HepG2 (cell line): Measurements from ENCODE around the gene IQSEC1. TPM values are rescaled to one million over a fixed set of nuclear protein-coding genes. Genes with fewer than 3 reads are reported as not detected.

ENCODE experiments used
- ATAC-seq: fragments of 200-7000 bp; cut with Tn5 transposase; 3 replicates; pipeline ENCODE4 v1.9.1; 2020; ENCODE audit warnings: mild to moderate bottlenecking, moderate library complexity
- BruUV-seq: library from RNA; stranded (reverse); fragments of 400-500 nt; replicated peaks from 2 replicates; lab custom pipeline; 2021; lab: Mats Ljungman, UMichigan
- CTCF ChIA-PET: fragments of 300-600 bp; formaldehyde crosslinking; extraction: SDS; loops from one replicate; lab custom pipeline; 2021; ENCODE audit warnings: low total read pairs, inconsistent platforms, low intra/inter-chr PET ratio; lab: Yijun Ruan, JAX
- POLR2A ChIA-PET: fragments of 350-600 bp; sonication (Branson Sonifier 250); formaldehyde crosslinking; loops from one replicate; lab custom pipeline; 2020; ENCODE audit warnings: antibody characterized with exemption, inconsistent platforms; lab: Yijun Ruan, JAX
- DNase-seq: peaks from one replicate; pipeline ENCODE4 v3.0.0-alpha.2; 2015; ENCODE audit warnings: low spot score
- FAIRE-seq: peaks from 3 replicates; lab custom pipeline; 2011; peaks lifted over from hg19 to GRCh38; lab: Jason Lieb, UNC
- H2AFZ ChIP-seq: one replicate; pipeline ENCODE4 v1.6.1; 2011; ENCODE audit warnings: low read length, inconsistent platforms
- H3K27ac ChIP-seq: fragments of 300-600 bp; 3 replicates; pipeline ENCODE4 v1.8.0; 2011; ENCODE audit warnings: mixed run types, mild to moderate bottlenecking, mixed read lengths, low read length, inconsistent platforms; ENCODE audit not compliant: insufficient read depth; ENCODE audit errors: extremely low read length
- H3K27me3 ChIP-seq, 2 experiments: fragments of 200-600 bp in 1 of 2; 2 replicates in 1 of 2; 3 replicates in 1 of 2; pipeline versions ENCODE4 v1.6.0 to v1.8.0; 2011; ENCODE audit warnings: low read length in 2 of 2, mild to moderate bottlenecking in 2 of 2, moderate library complexity in 2 of 2, inconsistent platforms in 1 of 2; ENCODE audit not compliant: insufficient read depth in 2 of 2, control insufficient read depth in 1 of 2
- H3K36me3 ChIP-seq, 2 experiments: fragments of 200-600 bp in 1 of 2; replicated peaks in 1 of 2; 2 replicates in 1 of 2; 3 replicates in 1 of 2; pipeline versions ENCODE4 v1.5.1 to v1.8.0; 2011; ENCODE audit warnings: low read length in 2 of 2, inconsistent platforms in 1 of 2; ENCODE audit not compliant: insufficient read depth in 2 of 2, control insufficient read depth in 1 of 2
- H3K4me1 ChIP-seq: 2 replicates; pipeline ENCODE4 v1.5.1; 2012; ENCODE audit warnings: low read length, inconsistent platforms; ENCODE audit not compliant: insufficient read depth
- H3K4me2 ChIP-seq: 2 replicates; pipeline ENCODE4 v1.6.0; 2011; ENCODE audit warnings: low read depth, low read length, inconsistent platforms
- H3K4me3 ChIP-seq, 3 experiments: fragments of 200-600 bp in 1 of 3; sonication (generic), shearing (Covaris generic) in 1 of 3; replicated peaks in 1 of 3; 2 replicates each; pipeline ENCODE4 v1.5.1; 2011 to 2016; ENCODE audit warnings: low read length in 3 of 3, inconsistent platforms in 2 of 3, low read depth in 2 of 3, mild to moderate bottlenecking in 2 of 3, control low read depth in 1 of 3, mixed read lengths in 1 of 3; ENCODE audit not compliant: insufficient read depth in 1 of 3
- H3K79me2 ChIP-seq: one replicate; pipeline ENCODE4 v1.6.1; 2011; ENCODE audit warnings: low read length, inconsistent platforms; ENCODE audit not compliant: insufficient read depth
- H3K9ac ChIP-seq: 2 replicates; pipeline ENCODE4 v1.6.0; 2011; ENCODE audit warnings: mild to moderate bottlenecking, low read depth, low read length, inconsistent platforms; ENCODE audit not compliant: insufficient read depth
- H3K9me3 ChIP-seq: 2 replicates; pipeline ENCODE4 v1.5.1; 2012; ENCODE audit warnings: mild to moderate bottlenecking, low read length
- H4K20me1 ChIP-seq: 2 replicates; pipeline ENCODE4 v1.6.0; 2011; ENCODE audit warnings: inconsistent platforms, mild to moderate bottlenecking, low read length, moderate library complexity; ENCODE audit not compliant: insufficient read depth
- GMEB2 ChIP-seq: IDR thresholded peaks from 2 replicates; pipeline ENCODE4 v1.6.1; 2016; ENCODE audit warnings: missing biosample characterization, missing genetic modification reagents, low read depth
- MAFK ChIP-seq, 2 experiments: IDR thresholded peaks in 1 of 2; conservative IDR thresholded peaks in 1 of 2; 2 replicates each; pipeline ENCODE4 v1.6.1; 2011; ENCODE audit warnings: improper control_type of control experiment in 2 of 2, low read length in 2 of 2
- MIXL1 ChIP-seq: IDR thresholded peaks from 2 replicates; pipeline ENCODE4 v1.6.1; 2016
- SAP130 ChIP-seq: IDR thresholded peaks from 2 replicates; pipeline ENCODE4 v1.6.1; 2016; ENCODE audit warnings: low read depth
- ZBTB14 ChIP-seq: sonication (generic); formaldehyde crosslinking; IDR thresholded peaks from 2 replicates; pipeline ENCODE4 v1.4.0; 2020; ENCODE audit warnings: missing genetic modification reagents
- ZNF264 ChIP-seq: sonication (generic); formaldehyde crosslinking; IDR thresholded peaks from 2 replicates; pipeline ENCODE4 v1.4.0; 2020; ENCODE audit warnings: missing genetic modification reagents
- ZNF44 ChIP-seq: sonication (generic); formaldehyde crosslinking; IDR thresholded peaks from 2 replicates; pipeline ENCODE4 v1.5.1; 2020; ENCODE audit warnings: mild to moderate bottlenecking, missing genetic modification reagents
- WGBS: methylation state at CpG from one replicate; pipeline ENCODE4 v1.1.6; 2017; ENCODE audit warnings: low lambda C conversion rate; 5-methylcytosine and 5-hydroxymethylcytosine counted together
- in situ Hi-C: cut with HindIII; loops from 2 replicates; pipeline ENCODE4 v1.10.0; 2017; ENCODE audit warnings: low pct_unique_long_range_greater_than_20kb; ENCODE audit not compliant: extremely low pct_ligation_motif_present
- intact Hi-C: fragments of 100-400 bp; cut with micrococcal nuclease; formaldehyde crosslinking; loops from one replicate; pipeline ENCODE4 v1.10.0; 2022; ENCODE audit not compliant: unreplicated experiment
- polyA plus RNA-seq, 8 experiments: library from polyadenylated mRNA; depleted of rRNA in 3 of 8; stranded (reverse) in 7 of 8; unstranded in 1 of 8; fragments of >200 nt; fragmentation: Illumina TruSeq in 4 of 8; extraction: Trizol in 4 of 8; gene quantifications; 2 replicates each; pipeline versions ENCODE4 v1.2.1 to v1.2.3, GENCODE V29; 2011 to 2016; ENCODE audit warnings: low read depth in 4 of 8, missing spikeins in 1 of 8, mixed read lengths in 1 of 8; ENCODE audit not compliant: insufficient read depth in 1 of 8
- total RNA-seq, 5 experiments: library from RNA; depleted of rRNA; stranded (reverse); fragments of >200 nt; fragmentation: Illumina TruSeq; extraction: Trizol; gene quantifications; 2 replicates each; pipeline ENCODE4 v1.2.3, GENCODE V29; 2016; ENCODE audit warnings: low read depth in 1 of 5

The IQSEC1 gene
- total and polyA plus RNA-seq, 2 of the 13 experiments (the other 11 are each of a cell fraction or from before 2014, with no cell fraction given): 17.4 to 20.2 TPM

DNA sequence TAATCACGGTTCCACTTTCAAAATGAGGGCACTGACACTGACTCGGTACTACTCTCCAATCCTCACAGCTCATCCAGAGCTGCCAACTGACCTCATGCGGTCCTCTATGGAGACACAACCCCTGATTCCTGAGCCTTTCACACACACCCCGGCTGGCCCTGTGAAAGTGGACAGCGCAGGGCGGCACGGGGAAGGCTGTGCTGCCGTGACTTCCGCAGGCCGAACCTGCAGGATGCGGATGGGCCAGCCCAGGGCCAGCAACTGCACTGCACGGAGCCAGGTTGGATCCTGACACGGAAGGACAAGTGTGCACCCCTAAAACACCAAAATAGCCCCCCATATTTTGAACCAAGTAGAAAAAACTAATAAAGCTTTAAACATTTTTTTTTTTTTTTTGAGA is 41.0 kb downstream of the IQSEC1 start:
- no peak for ATAC-seq
- no TSS peak for BruUV-seq
- Histone ChIP-seq H3K4me2 (no peak overlapping the region), H3K79me2 (no peaks in the 10 kb centered on the region), H3K4me3 (no peak overlapping the region), H2AFZ (no peak overlapping the region), H3K27ac (no peak overlapping the region), H3K4me1 (no peaks in the 10 kb centered on the region), H3K9ac (no peak overlapping the region), H4K20me1 (no peaks in the 10 kb centered on the region), H3K36me3 (no peaks in the 10 kb centered on the region; a peak in 1 of 5 replicates), H3K27me3 (no peaks in the 10 kb centered on the region), H3K9me3 (no peaks in the 10 kb centered on the region)
- FAIRE-seq: no peak
- no peak for TF ChIP-seq MIXL1 (CRISPR knock-in tag)
- no peak for TF ChIP-seq ZNF44 (CRISPR knock-in tag)
- no peak for TF ChIP-seq GMEB2 (CRISPR knock-in tag)
- TF ChIP-seq ZNF264 (CRISPR knock-in tag): no peak
- TF ChIP-seq SAP130 (CRISPR knock-in tag): no peak
- intact Hi-C loops: no loop called here
- CTCF ChIA-PET: no interaction called here
- in situ Hi-C loops: no loop called here
- no peak for DNase-seq
- 97% methylated on average over 13 of the region's 13 CpGs for WGBS
- POLR2A ChIA-PET: no interaction called here

DNA sequence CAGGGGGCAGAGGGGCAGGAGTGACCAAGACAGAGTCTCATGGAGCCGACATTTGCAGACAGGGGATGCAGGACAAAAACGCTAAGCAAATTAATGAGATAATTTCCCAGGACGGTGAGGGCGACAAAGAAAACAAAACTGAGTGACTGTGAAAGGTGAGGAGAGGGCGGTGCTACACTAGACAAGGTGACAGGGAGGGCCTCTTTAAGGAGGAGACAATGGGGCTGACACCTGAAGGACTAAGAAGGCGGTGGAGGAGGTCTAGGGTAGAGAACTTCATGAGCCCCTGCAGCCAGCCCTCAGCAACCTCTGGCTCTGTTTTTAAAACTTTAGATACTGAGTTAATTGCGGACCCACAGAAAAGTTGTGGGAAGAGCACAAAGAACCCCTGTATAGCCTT is 41.6 kb downstream of the IQSEC1 start:
- no peak overlapping the region for H3K9ac ChIP-seq
- ATAC-seq (no peak), DNase-seq (no peak), FAIRE-seq (no peak)
- intact Hi-C loops: no loop called here
- no TSS peak for BruUV-seq
- no peaks in the 10 kb centered on the region for H3K4me1 ChIP-seq
- CTCF ChIA-PET: no interaction called here
- in situ Hi-C loops: no loop called here
- no peaks in the 10 kb centered on the region for H3K79me2 ChIP-seq
- H4K20me1 ChIP-seq: no peaks in the 10 kb centered on the region
- H3K36me3 ChIP-seq: no peaks in the 10 kb centered on the region; a peak in 1 of 5 replicates
- no peak overlapping the region for H3K4me3 ChIP-seq
- POLR2A ChIA-PET: no interaction called here
- no peak overlapping the region for H3K4me2 ChIP-seq
- no peak overlapping the region for H3K27ac ChIP-seq
- no peaks in the 10 kb centered on the region for H3K9me3 ChIP-seq
- 92% methylated on average over 7 of the region's 7 CpGs for WGBS
- TF ChIP-seq ZBTB14 (CRISPR knock-in tag): no peak
- TF ChIP-seq MAFK (conservative IDR thresholded peaks at IDR 0.05 in 1 of 2, IDR thresholded peaks at IDR 0.05 in 1 of 2; ENCODE audit: low read length in 2 of 2): no peak
- H3K27me3 ChIP-seq: no peaks in the 10 kb centered on the region
- no peak overlapping the region for H2AFZ ChIP-seq
